NT2/D1 (cell line): Measurements from ENCODE around the gene PCDHA6.

Experiments
- SUZ12 ChIP-seq: IDR thresholded peaks from 2 replicates; pipeline ENCODE4 v1.6.1; 2011; ENCODE audit not compliant: insufficient read length, insufficient read depth; ENCODE audit errors: extremely low read depth
- YY1 ChIP-seq: IDR thresholded peaks from 2 replicates; pipeline ENCODE4 v1.6.1; 2011; ENCODE audit not compliant: insufficient read length, insufficient read depth
- ZNF274 ChIP-seq: IDR thresholded peaks from 2 replicates; pipeline ENCODE4 v1.6.1; 2011; ENCODE audit warnings: mild to moderate bottlenecking, low read depth, low read length

GRCh38 chr5:140794595-140795258 lies 33.0 kb upstream of the PCDHA6 start, which contains the start of gene PCDHA2:
- TF ChIP-seq SUZ12 (no peak), ZNF274 (no peak), YY1 (no peak)
